Activated CD4-positive, alpha-beta memory T cell treated with anti-CD3 and anti-CD28 coated beads for 36 hours (primary cell): Measurements from ENCODE around the gene WDTC1. TPM values are rescaled to one million over a fixed set of nuclear protein-coding genes. Genes with fewer than 3 reads are reported as not detected.
"Not testable (repeated sequence)": the region's sequence is repeated elsewhere in the genome, so short reads cannot be mapped to it uniquely, and the experiment has no call there.

Experiments
- CTCF ChIA-PET: fragments of 350-600 bp; sonication (Branson Sonifier 250); formaldehyde crosslinking; loops from one replicate; lab custom pipeline; 2021; ENCODE audit warnings: antibody characterized with exemption, inconsistent platforms; lab: Charles Lee
- POLR2A ChIA-PET: fragments of 350-600 bp; sonication (Branson Sonifier 250); formaldehyde crosslinking; loops from one replicate; lab custom pipeline; 2021; ENCODE audit warnings: antibody characterized with exemption; lab: Charles Lee
- DNase-seq: peaks from one replicate; pipeline ENCODE4 v3.0.0-alpha.2; 2020
- H3K27ac Mint-ChIP-seq: one replicate; pipeline ENCODE4 v1.8.0; 2021; ENCODE audit warnings: mixed read lengths
- H3K27me3 Mint-ChIP-seq: one replicate; pipeline ENCODE4 v1.8.0; 2021; ENCODE audit warnings: mixed read lengths
- H3K36me3 Mint-ChIP-seq: one replicate; pipeline ENCODE4 v1.8.0; 2021; ENCODE audit warnings: mixed read lengths
- H3K4me1 Mint-ChIP-seq: one replicate; pipeline ENCODE4 v1.8.0; 2021; ENCODE audit warnings: low read depth, mixed read lengths
- H3K4me3 Mint-ChIP-seq: one replicate; pipeline ENCODE4 v1.8.0; 2021; ENCODE audit warnings: mild to moderate bottlenecking, mixed read lengths
- H3K9me3 Mint-ChIP-seq: one replicate; pipeline ENCODE4 v1.8.0; 2021; ENCODE audit warnings: mixed read lengths
- intact Hi-C: fragments of 100-400 bp; cut with micrococcal nuclease; formaldehyde crosslinking; loops from one replicate; pipeline ENCODE4 v1.15.1; 2023
- total RNA-seq, 2 experiments: library from RNA; stranded (reverse); gene quantifications; one replicate each; pipeline ENCODE4 v1.2.3, GENCODE V29; 2021

The WDTC1 gene
- total RNA-seq, result 10 to 100 TPM; 30.3 TPM

GRCh38 chr1:27234049-27234882 lies at the start of gene WDTC1:
WDTC1 (plus strand) TSS chr1:27234632; CDS start chr1:27261055, 26,423 bp downstream.
- POLR2A ChIA-PET, result interaction anchor here (0.7 to 1.5 kb wide), 5 partner anchors 17 to 313 kb away, joined by 3 to 4 read pairs (median 3); partner anchors contain the start of genes NUDC and SLC9A1
- CTCF ChIA-PET, result interaction anchor here (0.8 to 1.3 kb wide), 5 partner anchors 9 to 135 kb away, joined by 3 read pairs; no protein-coding TSS in a partner anchor
- intact Hi-C loops, result loop anchor here (1.0 to 10.0 kb wide), 4 partner anchors 19 to 313 kb away; partner anchors contain the start of genes NUDC, SLC9A1 and WASF2
- peak within 1 kb of the TSS; percentile 86 for H3K27ac Mint-ChIP-seq
- H3K27me3 Mint-ChIP-seq, result no peaks in the 10 kb centered on the region
- DNase-seq, result peak; percentile 99
- peak within 1 kb of the TSS; percentile 91 for H3K4me3 Mint-ChIP-seq
- no peaks in the 10 kb centered on the region for H3K9me3 Mint-ChIP-seq
- H3K4me1 Mint-ChIP-seq, result peaks cover 29% of the 10 kb centered on the region
- H3K36me3 Mint-ChIP-seq, result peaks cover 2% of the 10 kb centered on the region

- H3K27ac Mint-ChIP-seq, H3K4me1 Mint-ChIP-seq, POLR2A ChIA-PET, H3K4me3 Mint-ChIP-seq, intact Hi-C loops, H3K27me3 Mint-ChIP-seq, DNase-seq, H3K36me3 Mint-ChIP-seq: not testable (repeated sequence)
- CTCF ChIA-PET, result interaction anchor here (1.0 to 1.2 kb wide), 2 partner anchors 13 to 82 kb away, joined by 4 to 6 read pairs; no protein-coding TSS in a partner anchor
- H3K9me3 Mint-ChIP-seq, result peaks cover 15% of the 10 kb centered on the region
Observed at GRCh38 chr1:27184665-27185064, 49.8 kb upstream of the WDTC1 start.

GRCh38 chr1:27192039-27192529 lies 42.3 kb upstream of the WDTC1 start:
- POLR2A ChIA-PET, result no interaction called here
- Mint-ChIP-seq H3K27me3 (no peaks in the 10 kb centered on the region), H3K9me3 (no peaks in the 10 kb centered on the region)

GRCh38 chr1:27193194-27193593 lies 41.2 kb upstream of the WDTC1 start:
- intact Hi-C loops, result no loop called here
- no peak for DNase-seq
- Mint-ChIP-seq H3K9me3 (no peaks in the 10 kb centered on the region), H3K4me1 (peaks cover 4% of the 10 kb centered on the region), H3K4me3 (no peak overlapping the region), H3K27ac (no peak overlapping the region), H3K36me3 (no peaks in the 10 kb centered on the region), H3K27me3 (no peaks in the 10 kb centered on the region)
- ChIA-PET POLR2A (no interaction called here), CTCF (interaction anchor here (1.1 kb wide), 1 partner anchor 91 kb away, joined by 3 read pairs; no protein-coding TSS in a partner anchor)

More at GRCh38 chr1:27192039-27192529, 42.3 kb upstream of the WDTC1 start:
- Mint-ChIP-seq H3K4me3 (no peak overlapping the region), H3K27ac (no peak overlapping the region), H3K4me1 (no peaks in the 10 kb centered on the region), H3K36me3 (no peaks in the 10 kb centered on the region)
- CTCF ChIA-PET, result no interaction called here
- no peak for DNase-seq
- intact Hi-C loops, result no loop called here

- CTCF ChIA-PET, result interaction anchor here (1.1 kb wide), 1 partner anchor 83 kb away, joined by 3 read pairs; no protein-coding TSS in a partner anchor
- DNase-seq, result no peak
- Mint-ChIP-seq H3K27me3 (no peaks in the 10 kb centered on the region), H3K27ac (no peak overlapping the region), H3K36me3 (no peaks in the 10 kb centered on the region), H3K4me3 (no peak overlapping the region), H3K9me3 (no peaks in the 10 kb centered on the region), H3K4me1 (peaks cover 4% of the 10 kb centered on the region)
- intact Hi-C loops, result no loop called here
- POLR2A ChIA-PET, result no interaction called here
Observed at GRCh38 chr1:27201295-27201694, 33.1 kb upstream of the WDTC1 start.

GRCh38 chr1:27203946-27204345 lies 30.5 kb upstream of the WDTC1 start:
- H3K27ac Mint-ChIP-seq, result no peak overlapping the region
- intact Hi-C loops, result no loop called here
- no peak overlapping the region for H3K4me3 Mint-ChIP-seq
- no peaks in the 10 kb centered on the region for H3K4me1 Mint-ChIP-seq
- POLR2A ChIA-PET, result no interaction called here
- H3K27me3 Mint-ChIP-seq, result peaks cover 5% of the 10 kb centered on the region
- CTCF ChIA-PET, result interaction anchor here (0.6 to 1.8 kb wide), 3 partner anchors 21 to 158 kb away, joined by 3 to 4 read pairs (median 3); no protein-coding TSS in a partner anchor
- no peaks in the 10 kb centered on the region for H3K9me3 Mint-ChIP-seq
- DNase-seq, result no peak
- H3K36me3 Mint-ChIP-seq, result no peaks in the 10 kb centered on the region

GRCh38 chr1:27207238-27207637 lies 27.2 kb upstream of the WDTC1 start:
- POLR2A ChIA-PET, H3K27me3 Mint-ChIP-seq, DNase-seq, H3K9me3 Mint-ChIP-seq, H3K36me3 Mint-ChIP-seq, H3K4me1 Mint-ChIP-seq, CTCF ChIA-PET, H3K4me3 Mint-ChIP-seq, H3K27ac Mint-ChIP-seq, intact Hi-C loops: not testable (repeated sequence)

GRCh38 chr1:27208143-27208850 lies 26.1 kb upstream of the WDTC1 start:
- H3K4me3 Mint-ChIP-seq, H3K27ac Mint-ChIP-seq, H3K9me3 Mint-ChIP-seq, POLR2A ChIA-PET, H3K4me1 Mint-ChIP-seq, DNase-seq, H3K36me3 Mint-ChIP-seq, intact Hi-C loops, H3K27me3 Mint-ChIP-seq: not testable (repeated sequence)
- CTCF ChIA-PET, result interaction anchor here (1.2 to 2.7 kb wide), 2 partner anchors 11 to 76 kb away, joined by 4 to 7 read pairs; no protein-coding TSS in a partner anchor

GRCh38 chr1:27216466-27216865 lies 18.0 kb upstream of the WDTC1 start:
- Mint-ChIP-seq H3K27me3 (no peaks in the 10 kb centered on the region), H3K4me1 (no peaks in the 10 kb centered on the region), H3K9me3 (no peaks in the 10 kb centered on the region), H3K27ac (no peak overlapping the region), H3K36me3 (no peaks in the 10 kb centered on the region), H3K4me3 (no peak overlapping the region)
- no peak for DNase-seq
- intact Hi-C loops, result no loop called here
- ChIA-PET POLR2A (no interaction called here), CTCF (interaction anchor here (1.1 kb wide), 1 partner anchor 68 kb away, joined by 3 read pairs; no protein-coding TSS in a partner anchor)

GRCh38 chr1:27217401-27217800 lies 17.0 kb upstream of the WDTC1 start:
- Mint-ChIP-seq H3K27ac (no peak overlapping the region), H3K4me1 (no peaks in the 10 kb centered on the region), H3K4me3 (no peak overlapping the region), H3K27me3 (no peaks in the 10 kb centered on the region), H3K9me3 (no peaks in the 10 kb centered on the region), H3K36me3 (no peaks in the 10 kb centered on the region)
- DNase-seq, result no peak
- ChIA-PET CTCF (interaction anchor here (0.6 to 1.1 kb wide), 2 partner anchors 17 to 67 kb away, joined by 3 read pairs; partner anchors contain the start of gene WDTC1), POLR2A (no interaction called here)
- intact Hi-C loops, result no loop called here

- CTCF ChIA-PET, result interaction anchor here (0.8 to 1.0 kb wide), 2 partner anchors 21 to 172 kb away, joined by 4 read pairs; no protein-coding TSS in a partner anchor
- Mint-ChIP-seq H3K4me3 (no peak overlapping the region), H3K27ac (no peak overlapping the region), H3K4me1 (no peaks in the 10 kb centered on the region), H3K9me3 (no peaks in the 10 kb centered on the region), H3K36me3 (no peaks in the 10 kb centered on the region), H3K27me3 (no peaks in the 10 kb centered on the region)
- intact Hi-C loops, result no loop called here
- no peak for DNase-seq
- POLR2A ChIA-PET, result no interaction called here
Observed at GRCh38 chr1:27218736-27219135, 15.7 kb upstream of the WDTC1 start.
